Karpas-422 (cell line): ENCODE data around the gene RO60. TPM values are rescaled to one million over a fixed set of nuclear protein-coding genes. Genes with fewer than 3 reads are reported as not detected.

Source experiments
- DNase-seq: peaks from one replicate; pipeline ENCODE4 v3.0.0-alpha.2; 2015
- H2AFZ ChIP-seq: fragments of 200-600 bp; sonication (generic); 2 replicates; pipeline ENCODE4 v1.6.1; 2014; ENCODE audit warnings: antibody characterized with exemption, low read length, mixed read lengths
- H3K27ac ChIP-seq: fragments of 200-600 bp; sonication (generic); 2 replicates; pipeline ENCODE4 v1.5.1; 2014; ENCODE audit warnings: mild to moderate bottlenecking, low read length, moderate library complexity
- H3K27me3 ChIP-seq: fragments of 200-600 bp; sonication (generic); 2 replicates; pipeline ENCODE4 v1.6.1; 2014; ENCODE audit warnings: low read length, mixed read lengths
- H3K36me3 ChIP-seq: fragments of 200-600 bp; sonication (generic); 2 replicates; pipeline ENCODE4 v1.6.1; 2014; ENCODE audit warnings: low read length, mixed read lengths; ENCODE audit not compliant: insufficient read depth
- H3K4me1 ChIP-seq: fragments of 200-600 bp; sonication (generic); 2 replicates; pipeline ENCODE4 v1.6.1; 2014; ENCODE audit warnings: mild to moderate bottlenecking, low read length, mixed read lengths
- H3K4me2 ChIP-seq: fragments of 200-600 bp; sonication (generic); 2 replicates; pipeline ENCODE4 v1.6.1; 2014; ENCODE audit warnings: low read length, low read depth, mild to moderate bottlenecking; ENCODE audit not compliant: poor library complexity, severe bottlenecking
- H3K4me3 ChIP-seq: fragments of 200-600 bp; sonication (generic); 2 replicates; pipeline ENCODE4 v1.5.1; 2014; ENCODE audit warnings: mild to moderate bottlenecking, antibody characterized with exemption, low read length, mixed read lengths
- H3K79me2 ChIP-seq: fragments of 200-600 bp; sonication (generic); 2 replicates; pipeline ENCODE4 v1.6.1; 2014; ENCODE audit warnings: mild to moderate bottlenecking, low read length, mixed read lengths
- H3K9ac ChIP-seq: fragments of 200-600 bp; sonication (generic); 2 replicates; pipeline ENCODE4 v1.6.0; 2014; ENCODE audit warnings: low read length
- H3K9me2 ChIP-seq: fragments of 200-600 bp; sonication (generic), shearing (Covaris generic); replicated peaks from 2 replicates; pipeline ENCODE4 v1.6.0; 2014; ENCODE audit warnings: mild to moderate bottlenecking, low read length, moderate library complexity; ENCODE audit not compliant: insufficient read depth
- H3K9me3 ChIP-seq: fragments of 300-700, 200-600 bp; sonication (generic); 2 replicates; pipeline ENCODE4 v1.6.1; 2014; ENCODE audit warnings: low read length, mixed read lengths
- H4K20me1 ChIP-seq: fragments of 200-600 bp; sonication (generic); 2 replicates; pipeline ENCODE4 v1.6.1; 2014; ENCODE audit warnings: mild to moderate bottlenecking, antibody characterized with exemption, low read length, low read depth; ENCODE audit not compliant: insufficient read depth
- total RNA-seq: library from RNA; depleted of rRNA; stranded (reverse); fragments of >200 nt; shearing (Covaris generic); gene quantifications from 2 replicates; pipeline ENCODE4 v1.2.3, GENCODE V29; 2014; ENCODE audit warnings: low replicate concordance; rRNA removed

RO60 gene
- total RNA-seq: 107 and 168 TPM in 2 replicates

DNA sequence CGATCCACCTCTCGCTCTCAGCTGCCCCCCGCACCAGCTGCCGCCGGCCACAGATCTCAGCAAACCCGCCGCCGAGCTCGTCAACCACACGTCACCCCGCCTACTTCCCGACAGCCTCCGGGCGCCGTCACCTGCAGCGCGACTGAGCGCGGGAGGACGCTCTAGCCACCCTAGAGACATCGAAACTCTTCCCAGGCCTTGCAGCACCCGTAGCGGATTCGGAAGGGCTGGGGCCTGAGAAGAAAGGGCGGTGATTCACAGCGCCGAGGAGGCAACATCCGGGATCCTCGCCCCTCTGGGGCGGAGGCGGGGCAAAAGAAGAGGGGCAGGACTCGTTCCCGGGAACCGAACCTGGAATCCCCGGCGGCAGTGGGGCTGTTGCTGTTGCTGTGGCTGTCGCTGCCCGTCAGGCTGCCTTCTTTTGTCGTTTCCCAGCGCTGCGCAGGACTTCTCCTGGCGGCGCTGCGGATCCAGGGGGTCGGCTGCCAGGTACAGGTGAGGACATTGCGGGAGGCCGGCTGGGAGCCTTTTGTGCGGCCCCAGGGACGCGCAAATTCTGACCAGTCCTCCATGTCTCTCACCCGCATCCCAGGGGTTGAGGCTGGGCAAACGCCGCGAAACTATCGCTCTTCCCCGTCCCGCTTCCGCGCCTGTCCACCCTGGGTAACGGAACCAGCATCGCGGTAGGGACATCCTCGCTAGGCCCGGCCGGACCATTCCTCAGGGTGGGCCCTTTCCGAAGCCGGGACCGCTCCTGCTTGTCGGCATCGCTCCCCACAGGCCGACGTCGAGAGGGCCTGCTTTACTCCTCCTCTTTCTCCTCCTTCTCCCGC is at the start of gene RO60, which contains the start of gene UCHL5:
Gene RO60 (plus strand): TSS at position 331 of the 833 bp plus-strand sequence. CDS start 9,443 bp downstream, outside the sequence.
Gene UCHL5 (minus strand): TSS at position 79 of the 833 bp plus-strand sequence. CDS start 100 bp downstream, outside the sequence.
- Histone ChIP-seq H3K9me2 (no peaks in the 10 kb centered on the region), H3K4me2 (peak within 1 kb of the TSS; percentile 98), H3K79me2 (peaks cover 99% of the 10 kb centered on the region), H3K9ac (peak within 1 kb of the TSS; percentile 99), H3K9me3 (no peaks in the 10 kb centered on the region), H2AFZ (no peak within 1 kb of the TSS), H3K4me1 (peaks cover 49% of the 10 kb centered on the region), H3K27ac (peak within 1 kb of the TSS; percentile 81), H4K20me1 (no peaks in the 10 kb centered on the region; the same call in 1 of the 2 replicates), H3K4me3 (peak within 1 kb of the TSS; percentile 95), H3K27me3 (no peaks in the 10 kb centered on the region), H3K36me3 (peaks cover 31% of the 10 kb centered on the region)
- DNase-seq: peak; percentile 99

DNA sequence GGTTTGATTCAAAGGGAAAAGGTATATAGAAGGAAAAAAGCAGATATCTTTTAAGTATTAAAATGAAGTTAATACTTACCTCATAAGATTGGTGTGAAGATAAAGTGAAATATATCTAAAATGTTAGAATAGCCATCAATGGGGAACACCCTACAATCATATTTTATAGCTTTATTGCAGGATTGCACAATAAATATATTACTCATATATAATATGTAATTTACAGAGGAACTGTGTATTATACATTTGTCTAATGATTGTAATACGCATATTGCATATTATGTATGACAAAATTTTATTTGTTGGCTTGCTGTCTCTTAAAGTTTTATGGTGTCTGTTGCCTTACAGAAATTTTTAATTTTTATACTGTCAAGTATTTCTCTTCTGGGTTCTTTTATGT is 48.0 kb upstream of the RO60 start:
- DNase-seq: no peak
- no peaks in the 10 kb centered on the region for H3K79me2 ChIP-seq
- no peaks in the 10 kb centered on the region for H3K4me1 ChIP-seq
- H2AFZ ChIP-seq: no peak overlapping the region
- H3K4me3 ChIP-seq: no peak overlapping the region
- H4K20me1 ChIP-seq: no peaks in the 10 kb centered on the region
- H3K9me2 ChIP-seq: no peaks in the 10 kb centered on the region
- no peaks in the 10 kb centered on the region for H3K27me3 ChIP-seq
- H3K9ac ChIP-seq: no peak overlapping the region
- H3K9me3 ChIP-seq: 0 out of 2 replicates have a peak, but pooled peaks cover 5% of the 10 kb centered on the region
- H3K36me3 ChIP-seq: peaks cover 27% of the 10 kb centered on the region; the same call in 1 of the 2 replicates
- no peak overlapping the region for H3K27ac ChIP-seq
- H3K4me2 ChIP-seq: no peak overlapping the region

DNA sequence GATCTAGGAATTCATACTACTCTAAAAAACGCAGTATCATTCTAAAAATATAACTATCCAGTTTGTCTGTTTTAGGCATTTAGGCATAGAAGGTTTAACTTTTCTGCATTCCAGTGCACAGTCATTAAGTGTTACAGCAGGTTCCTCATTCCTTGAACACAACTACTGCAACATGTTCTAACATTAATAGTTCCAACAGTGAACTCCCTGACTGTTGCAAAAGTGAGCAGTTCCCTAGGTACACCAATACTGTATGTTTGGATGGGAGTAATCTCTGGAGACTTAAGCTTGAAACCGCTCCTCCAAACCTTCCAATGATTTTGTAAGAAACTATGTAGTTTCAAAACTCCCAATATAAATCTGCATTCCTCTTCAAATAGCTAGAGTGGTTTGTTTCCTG is 46.4 kb upstream of the RO60 start:
- no peak overlapping the region for H3K4me2 ChIP-seq
- no peak overlapping the region for H3K9ac ChIP-seq
- no peaks in the 10 kb centered on the region for H3K9me2 ChIP-seq
- H3K27me3 ChIP-seq: no peaks in the 10 kb centered on the region
- no peak for DNase-seq
- H2AFZ ChIP-seq: no peak overlapping the region
- H3K79me2 ChIP-seq: no peaks in the 10 kb centered on the region
- H3K4me3 ChIP-seq: no peak overlapping the region
- H4K20me1 ChIP-seq: no peaks in the 10 kb centered on the region
- H3K9me3 ChIP-seq: no peaks in the 10 kb centered on the region
- H3K36me3 ChIP-seq: peaks cover 29% of the 10 kb centered on the region; the same call in 1 of the 2 replicates
- H3K4me1 ChIP-seq: no peaks in the 10 kb centered on the region
- H3K27ac ChIP-seq: no peak overlapping the region

DNA sequence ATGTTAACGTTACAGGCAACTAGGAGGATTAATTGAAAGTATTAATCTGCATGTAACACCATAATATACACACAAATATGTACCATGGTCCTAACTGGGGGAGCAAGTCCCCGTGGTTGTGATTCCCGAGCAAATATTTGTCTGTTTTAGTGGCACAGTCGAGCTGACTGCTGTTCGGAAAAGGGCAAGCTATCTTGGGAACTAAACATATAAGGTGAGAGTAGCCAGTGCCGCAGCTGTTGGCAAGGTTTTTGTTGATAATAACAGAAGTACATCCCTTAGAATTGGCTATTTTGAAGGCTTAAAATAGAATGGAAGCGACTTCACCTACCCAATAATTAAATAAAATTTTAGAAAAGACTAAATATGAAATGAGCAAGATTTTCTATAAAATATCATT is 45.7 kb upstream of the RO60 start:
- Histone ChIP-seq H3K9me3 (no peaks in the 10 kb centered on the region), H3K4me3 (no peak overlapping the region), H3K9me2 (no peaks in the 10 kb centered on the region), H3K4me2 (no peak overlapping the region), H4K20me1 (no peaks in the 10 kb centered on the region), H3K27me3 (no peaks in the 10 kb centered on the region), H3K79me2 (0 out of 2 replicates have a peak, but pooled peaks cover 3% of the 10 kb centered on the region), H3K9ac (no peak overlapping the region), H3K4me1 (no peaks in the 10 kb centered on the region), H3K36me3 (peaks cover 33% of the 10 kb centered on the region; the same call in 1 of the 2 replicates), H2AFZ (no peak overlapping the region), H3K27ac (no peak overlapping the region)
- no peak for DNase-seq

DNA sequence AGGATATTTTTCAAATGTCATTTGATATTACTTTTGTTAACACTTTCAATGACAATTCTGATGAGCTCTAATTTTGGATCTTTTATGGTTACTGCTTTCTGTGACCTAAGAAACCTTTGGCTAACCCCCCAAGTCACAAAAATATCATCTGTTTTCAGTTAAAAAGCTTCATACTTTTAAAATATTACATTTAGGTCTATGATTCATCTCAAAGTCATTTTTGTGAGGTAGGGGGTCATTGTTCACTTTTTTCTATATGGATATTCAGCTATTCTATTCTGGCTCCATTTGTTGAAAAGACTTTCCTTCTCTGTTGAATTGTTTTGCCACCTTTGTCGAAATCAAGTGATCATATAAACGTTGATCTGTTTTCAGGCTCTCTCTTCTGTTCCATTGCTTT is 45.0 kb upstream of the RO60 start:
- no peak for DNase-seq
- no peaks in the 10 kb centered on the region for H3K27me3 ChIP-seq
- H3K4me1 ChIP-seq: no peaks in the 10 kb centered on the region
- H4K20me1 ChIP-seq: no peaks in the 10 kb centered on the region
- no peak overlapping the region for H3K4me3 ChIP-seq
- no peak overlapping the region for H3K27ac ChIP-seq
- no peaks in the 10 kb centered on the region for H3K9me3 ChIP-seq
- H3K79me2 ChIP-seq: peaks cover 8% of the 10 kb centered on the region; the same call in 1 of the 2 replicates
- no peak overlapping the region for H2AFZ ChIP-seq
- peaks cover 38% of the 10 kb centered on the region; the same call in 1 of the 2 replicates for H3K36me3 ChIP-seq
- H3K9ac ChIP-seq: no peak overlapping the region
- no peaks in the 10 kb centered on the region for H3K9me2 ChIP-seq
- no peak overlapping the region for H3K4me2 ChIP-seq

DNA sequence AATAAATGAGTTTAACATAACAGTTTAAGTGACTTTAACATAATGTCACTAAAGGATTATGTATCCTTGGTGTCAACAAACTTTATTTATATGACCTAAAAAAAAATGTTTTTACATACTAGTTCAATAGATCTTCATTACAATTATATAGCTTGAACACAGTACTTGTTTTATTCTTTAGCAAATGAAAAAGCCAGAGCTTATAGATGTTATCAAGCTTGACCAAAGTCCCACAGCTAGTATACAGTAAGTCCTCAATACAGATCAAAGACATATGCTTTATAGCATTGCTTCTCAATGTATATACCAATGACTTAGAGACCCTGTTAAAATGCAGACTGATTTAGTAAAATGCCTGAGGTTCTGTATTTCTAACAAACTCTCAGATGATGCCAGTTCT is 42.6 kb upstream of the RO60 start:
- Histone ChIP-seq H3K27me3 (no peaks in the 10 kb centered on the region), H3K4me3 (no peak overlapping the region), H3K27ac (no peak overlapping the region), H3K9me2 (no peaks in the 10 kb centered on the region), H3K36me3 (peaks cover 53% of the 10 kb centered on the region; the same call in 1 of the 2 replicates), H2AFZ (no peak overlapping the region), H3K4me1 (no peaks in the 10 kb centered on the region), H4K20me1 (no peaks in the 10 kb centered on the region), H3K9me3 (no peaks in the 10 kb centered on the region), H3K79me2 (peaks cover 12% of the 10 kb centered on the region; the same call in 1 of the 2 replicates), H3K9ac (no peak overlapping the region), H3K4me2 (no peak overlapping the region)
- DNase-seq: no peak

DNA sequence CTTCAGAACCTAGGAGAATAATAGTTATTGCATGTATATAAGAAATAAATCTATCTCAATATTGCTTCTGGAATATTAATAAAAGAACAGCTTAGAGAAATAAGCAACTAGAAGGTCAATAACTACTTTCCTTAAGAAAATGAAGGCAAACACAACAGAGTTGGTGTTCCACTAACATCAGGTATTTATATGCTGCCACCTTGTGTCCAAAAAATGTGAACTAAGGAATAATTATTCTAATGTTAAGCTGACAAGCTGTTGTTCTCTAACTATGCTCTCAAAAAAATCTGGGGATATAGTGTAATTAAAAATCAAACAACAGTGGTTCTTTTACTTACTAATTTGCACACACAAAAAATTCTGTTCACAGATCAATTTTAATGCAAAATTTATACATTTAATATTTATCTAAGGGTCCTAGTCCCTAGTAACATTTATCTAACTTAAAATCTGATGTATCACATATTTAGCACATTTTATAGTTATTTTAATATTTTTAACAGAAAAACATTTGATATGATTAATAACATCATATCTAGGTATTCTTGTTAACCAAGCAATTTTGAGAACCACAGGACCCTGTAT is 39.9 kb upstream of the RO60 start:
- peak; percentile 74 for DNase-seq
- no peak overlapping the region for H3K4me3 ChIP-seq
- no peaks in the 10 kb centered on the region for H3K9me2 ChIP-seq
- H3K4me2 ChIP-seq: no peak overlapping the region
- no peaks in the 10 kb centered on the region for H3K9me3 ChIP-seq
- H3K9ac ChIP-seq: no peak overlapping the region
- H3K27ac ChIP-seq: no peak overlapping the region
- no peaks in the 10 kb centered on the region for H3K27me3 ChIP-seq
- no peak overlapping the region for H2AFZ ChIP-seq
- peaks cover 60% of the 10 kb centered on the region; the same call in 1 of the 2 replicates for H3K36me3 ChIP-seq
- no peaks in the 10 kb centered on the region for H3K4me1 ChIP-seq
- no peaks in the 10 kb centered on the region for H4K20me1 ChIP-seq
- peaks cover 14% of the 10 kb centered on the region; the same call in 1 of the 2 replicates for H3K79me2 ChIP-seq

DNA sequence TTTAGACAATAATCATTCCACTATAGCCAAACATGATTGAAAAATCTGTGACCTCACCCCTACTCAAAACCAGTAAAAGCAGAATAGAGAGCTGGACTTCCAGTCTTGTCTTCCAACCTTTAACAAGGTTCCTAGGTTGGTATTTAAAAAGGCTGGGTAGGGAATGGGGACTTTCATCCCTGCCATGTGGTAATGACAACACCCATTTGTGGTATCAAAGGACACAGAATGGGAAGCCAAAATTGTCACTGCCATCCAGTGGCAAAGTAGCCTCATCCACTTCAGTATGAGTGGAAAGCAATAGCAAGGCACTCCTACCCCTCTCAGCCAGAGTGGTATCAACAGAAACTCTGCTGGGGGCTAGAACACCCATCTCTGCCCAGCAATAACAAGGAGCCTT is 34.2 kb upstream of the RO60 start:
- no peak for DNase-seq
- Histone ChIP-seq H3K9ac (no peak overlapping the region), H3K4me3 (no peak overlapping the region), H2AFZ (no peak overlapping the region), H3K27me3 (no peaks in the 10 kb centered on the region), H4K20me1 (no peaks in the 10 kb centered on the region), H3K27ac (no peak overlapping the region), H3K9me2 (no peaks in the 10 kb centered on the region), H3K36me3 (peaks cover 56% of the 10 kb centered on the region; the same call in 1 of the 2 replicates), H3K4me1 (no peaks in the 10 kb centered on the region), H3K4me2 (no peak overlapping the region), H3K9me3 (no peaks in the 10 kb centered on the region), H3K79me2 (peaks cover 48% of the 10 kb centered on the region)
